SK-N-MC (cell line): ENCODE results near the gene ATP8B1.

Experiments
- EZH2 ChIP-seq: fragments of 200-600 bp; sonication (generic); IDR thresholded peaks from one replicate; pipeline ENCODE4 v1.6.1; 2017; ENCODE audit warnings: antibody characterized with exemption
- POLR2AphosphoS5 ChIP-seq: IDR thresholded peaks from 2 replicates; pipeline ENCODE4 v1.6.1; 2012; ENCODE audit warnings: mild to moderate bottlenecking, low read depth, low read length, borderline replicate concordance

DNA sequence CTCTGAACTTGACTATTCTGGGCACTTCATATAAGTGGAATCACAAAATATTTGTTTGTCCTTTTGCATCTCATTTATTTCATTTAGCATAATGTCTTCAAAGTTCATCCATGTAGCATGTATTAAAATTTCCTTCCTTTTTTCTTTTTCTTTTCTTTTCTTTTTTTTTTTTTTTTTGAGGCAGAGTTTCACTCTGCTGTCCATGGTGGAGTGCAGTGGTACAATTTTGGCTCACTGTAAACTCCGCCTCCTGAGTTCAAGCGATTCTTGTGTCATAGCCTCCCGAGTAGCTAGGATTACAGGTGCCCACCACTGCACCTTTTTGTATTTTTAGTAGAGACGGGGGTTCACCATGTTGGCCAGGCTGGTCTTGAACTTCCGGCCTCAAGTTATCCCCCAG is 11.9 kb downstream of the ATP8B1 start:
- TF ChIP-seq POLR2AphosphoS5 (no peak), EZH2 (no peak)
